AG10803 (cell line): ENCODE measurements around the gene CDH12.

ENCODE experiments used
- DNase-seq: peaks from one replicate; pipeline ENCODE4 v3.0.0; 2010; ENCODE audit warnings: low read depth
- H3K4me3 ChIP-seq: 2 replicates; pipeline ENCODE4 v1.5.1; 2011; ENCODE audit warnings: mild to moderate bottlenecking, low read length, control low read depth
- CTCF ChIP-seq: conservative IDR thresholded peaks from 2 replicates; pipeline ENCODE4 v1.5.1; 2011; ENCODE audit warnings: mild to moderate bottlenecking, low read length, control low read depth, inconsistent platforms

CDH12 gene

GRCh38 chr5:22706901-22707300 lies 146.2 kb downstream of the CDH12 start:
- no peak for DNase-seq
- H3K4me3 ChIP-seq: no peak overlapping the region
- TF ChIP-seq CTCF: no peak

DNA sequence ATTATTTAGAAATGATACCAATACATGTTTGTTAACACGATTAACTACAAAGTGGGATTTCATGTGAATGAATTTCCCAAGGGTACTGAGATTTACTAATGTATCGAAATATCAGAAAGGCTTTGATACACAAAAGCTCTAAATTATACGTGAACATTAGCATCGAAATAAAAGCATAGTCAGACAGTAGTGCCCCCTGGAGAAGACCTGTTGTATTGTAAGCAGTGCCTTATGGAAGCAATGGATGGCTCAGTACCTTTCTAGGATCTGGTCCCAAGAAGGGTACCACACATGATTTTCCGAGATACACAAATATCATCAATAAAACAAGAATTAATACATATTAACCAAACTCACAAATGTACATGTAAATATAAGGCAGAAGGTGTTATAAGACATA lies 153.8 kb downstream of the CDH12 start:
- DNase-seq: no peak
- H3K4me3 ChIP-seq: no peak overlapping the region
- no peak for TF ChIP-seq CTCF

DNA sequence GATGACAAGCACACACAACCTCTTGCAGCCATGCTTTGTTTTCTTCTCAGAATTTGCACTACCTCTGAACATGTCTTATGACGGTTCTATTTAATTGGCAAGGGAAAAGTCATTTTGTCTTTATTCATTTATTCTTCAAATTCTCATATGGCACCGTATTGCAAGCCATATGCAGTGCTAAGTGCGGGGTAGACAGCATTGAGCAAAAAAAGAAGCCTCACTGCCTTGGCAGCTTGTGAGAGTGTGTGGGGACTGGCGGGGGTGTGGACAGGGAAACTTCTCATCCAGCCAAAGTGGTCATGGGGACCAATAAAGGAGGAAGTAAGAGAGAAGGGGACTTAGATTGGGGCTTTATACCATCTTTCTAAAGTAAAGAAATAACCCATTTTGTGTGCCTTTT lies 160.0 kb downstream of the CDH12 start:
- TF ChIP-seq CTCF: no peak
- no peak overlapping the region for H3K4me3 ChIP-seq
- DNase-seq: no peak

DNA sequence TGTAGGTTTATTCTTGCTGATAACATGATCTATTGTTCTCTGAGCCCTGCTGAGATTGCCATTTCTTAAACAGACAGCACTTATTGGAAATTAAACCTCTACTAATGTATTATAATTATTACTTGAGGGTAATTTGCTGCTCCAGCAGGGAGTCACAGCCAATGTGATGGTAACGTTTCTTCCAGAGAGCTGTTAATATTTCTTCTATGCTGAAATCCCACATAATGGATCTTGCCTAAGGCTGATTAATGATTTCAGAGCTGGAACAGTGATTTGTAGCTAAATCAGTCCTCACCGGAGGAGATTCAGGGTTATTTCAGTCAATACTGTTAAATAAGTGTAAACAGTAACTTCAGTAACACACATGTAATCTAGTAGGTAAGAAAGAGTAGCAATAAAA lies 170.1 kb downstream of the CDH12 start:
- TF ChIP-seq CTCF: no peak
- H3K4me3 ChIP-seq: no peak overlapping the region
- no peak for DNase-seq

DNA sequence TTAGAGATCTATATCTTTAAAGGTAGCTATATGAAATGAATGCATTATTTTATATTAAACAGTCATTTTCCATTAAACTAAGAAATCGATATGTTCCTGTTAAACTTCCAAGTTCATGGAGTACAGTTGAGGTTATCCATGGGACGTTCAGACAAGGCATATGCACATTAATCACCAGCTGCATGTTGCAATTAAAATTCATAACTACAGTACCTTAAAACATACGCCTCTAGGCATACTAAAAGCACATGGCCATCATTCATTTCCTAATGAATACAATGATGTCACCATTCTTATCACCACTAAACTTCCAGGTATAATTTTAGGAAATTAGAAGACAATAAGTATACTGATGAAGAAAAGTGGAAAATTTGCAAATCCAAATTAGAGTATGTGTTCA lies 174.3 kb downstream of the CDH12 start:
- no peak for DNase-seq
- no peak for TF ChIP-seq CTCF

GRCh38 chr5:22673131-22673530 lies 180.0 kb downstream of the CDH12 start:
- no peak for TF ChIP-seq CTCF
- no peak for DNase-seq
- H3K4me3 ChIP-seq: no peak overlapping the region

More for the DNA sequence above, 174.3 kb downstream of the CDH12 start:
- no peak overlapping the region for H3K4me3 ChIP-seq

GRCh38 chr5:22669345-22669744 lies 183.8 kb downstream of the CDH12 start:
- H3K4me3 ChIP-seq: no peak overlapping the region
- TF ChIP-seq CTCF: no peak
- no peak for DNase-seq
